GM12875 (cell line): ENCODE data around the gene SLC7A10.

Experiments
- H3K4me3 ChIP-seq: one replicate; pipeline ENCODE4 v1.5.1; 2011; ENCODE audit warnings: low read depth, low read length, control low read depth
- CTCF ChIP-seq: IDR thresholded peaks from 2 replicates; pipeline ENCODE4 v1.5.1; 2011; ENCODE audit warnings: low read depth, mild to moderate bottlenecking, control low read depth, inconsistent platforms, low read length, moderate library complexity, borderline replicate concordance; ENCODE audit not compliant: insufficient read depth

Gene SLC7A10

GRCh38 chr19:33254245-33254824, 28.7 kb upstream of the SLC7A10 start:
- no peak overlapping the region for H3K4me3 ChIP-seq
- no peak for TF ChIP-seq CTCF

GRCh38 chr19:33252971-33253370, 27.3 kb upstream of the SLC7A10 start:
- no peak overlapping the region for H3K4me3 ChIP-seq
- no peak for TF ChIP-seq CTCF

GRCh38 chr19:33252418-33252962, 26.8 kb upstream of the SLC7A10 start:
- no peak overlapping the region for H3K4me3 ChIP-seq
- no peak for TF ChIP-seq CTCF

- no peak overlapping the region for H3K4me3 ChIP-seq
- no peak for TF ChIP-seq CTCF
Measured at GRCh38 chr19:33251526-33252090, 26.0 kb upstream of the SLC7A10 start.

- no peak for TF ChIP-seq CTCF
- no peak overlapping the region for H3K4me3 ChIP-seq
Measured at GRCh38 chr19:33251076-33251475, 25.4 kb upstream of the SLC7A10 start.

GRCh38 chr19:33250500-33250899, 24.9 kb upstream of the SLC7A10 start:
- H3K4me3 ChIP-seq, result no peak overlapping the region
- TF ChIP-seq CTCF, result no peak

- no peak overlapping the region for H3K4me3 ChIP-seq
- no peak for TF ChIP-seq CTCF
Measured at GRCh38 chr19:33249740-33250366, 24.2 kb upstream of the SLC7A10 start.
